ENCODE results near the gene UVRAG. TPM values are rescaled to one million over a fixed set of nuclear protein-coding genes. Genes with fewer than 3 reads are reported as not detected.

The UVRAG gene
- total RNA-seq, 1 donor from 2014 or later = 20.2 TPM

GRCh38 chr11:76152086-76152681, 337.2 kb downstream of the UVRAG start:
- H3K4me3 Mint-ChIP-seq (ENCODE audit: unreplicated experiment) = peak overlapping the region; percentile 30
- no peaks in the 10 kb centered on the region for H3K36me3 Mint-ChIP-seq (ENCODE audit: unreplicated experiment)
- peaks cover 34% of the 10 kb centered on the region for H3K4me1 Mint-ChIP-seq (ENCODE audit: unreplicated experiment)
- peak; percentile 93 for TF ChIP-seq CTCF (IDR thresholded peaks at IDR 0.05)
- peak overlapping the region; percentile 6 for H3K27ac Mint-ChIP-seq (ENCODE audit: unreplicated experiment)
- no peaks in the 10 kb centered on the region for H3K27me3 Mint-ChIP-seq (ENCODE audit: unreplicated experiment)
- no peaks in the 10 kb centered on the region for H3K9me3 Mint-ChIP-seq (ENCODE audit: unreplicated experiment)
- peak; percentile 91 for DNase-seq (ENCODE audit: extremely low spot score, unreplicated experiment)

DNA sequence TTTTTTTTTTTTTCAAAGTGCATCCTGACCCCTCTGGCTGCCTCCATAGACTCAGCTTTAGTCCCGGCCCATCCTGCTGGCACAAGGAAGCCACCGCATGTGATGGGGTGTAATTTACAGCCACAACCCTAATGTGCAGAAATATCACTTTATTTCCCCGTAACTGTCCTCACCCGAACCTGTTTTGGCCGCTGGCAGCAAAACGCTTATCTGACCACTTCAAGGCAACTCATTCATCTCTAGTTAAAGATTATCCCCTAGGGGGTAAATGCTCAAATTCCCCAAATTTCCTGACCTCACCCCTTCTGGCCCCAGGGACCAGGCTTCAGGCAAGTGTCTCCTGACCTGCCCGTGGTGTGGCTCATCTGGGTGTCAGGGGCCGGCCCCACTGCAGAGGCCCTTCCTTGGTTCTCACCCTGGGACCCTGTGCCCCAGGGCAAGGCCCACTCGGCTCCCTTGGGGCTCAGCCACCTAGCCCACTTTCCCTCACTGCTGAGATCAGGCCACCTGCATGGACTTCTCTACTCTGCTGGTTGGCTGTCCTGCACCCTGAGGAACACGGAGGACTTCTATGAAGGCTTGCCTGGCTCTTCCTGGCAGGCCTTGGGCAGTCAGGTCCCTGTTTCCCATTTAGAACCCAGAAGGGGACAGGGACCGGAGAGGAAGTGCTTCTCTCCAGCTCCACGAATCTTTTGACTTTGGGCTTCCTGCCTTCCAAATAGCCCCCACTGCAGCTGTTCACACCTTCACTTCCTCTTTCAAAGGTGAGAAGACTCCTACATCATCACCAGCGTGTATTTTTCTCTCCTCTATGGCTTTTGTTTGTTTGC, 337.9 kb downstream of the UVRAG start:
- Mint-ChIP-seq H3K36me3 (ENCODE audit: unreplicated experiment) (no peaks in the 10 kb centered on the region), H3K27me3 (ENCODE audit: unreplicated experiment) (no peaks in the 10 kb centered on the region), H3K9me3 (ENCODE audit: unreplicated experiment) (no peaks in the 10 kb centered on the region), H3K4me1 (ENCODE audit: unreplicated experiment) (peaks cover 34% of the 10 kb centered on the region), H3K27ac (ENCODE audit: unreplicated experiment) (no peak overlapping the region), H3K4me3 (ENCODE audit: unreplicated experiment) (no peak overlapping the region)
- no peak for DNase-seq (ENCODE audit: extremely low spot score, unreplicated experiment)
- no peak for TF ChIP-seq CTCF (IDR thresholded peaks at IDR 0.05)

- no peaks in the 10 kb centered on the region for H3K9me3 Mint-ChIP-seq (ENCODE audit: unreplicated experiment)
- H3K4me1 Mint-ChIP-seq (ENCODE audit: unreplicated experiment) = peaks cover 34% of the 10 kb centered on the region
- DNase-seq (ENCODE audit: extremely low spot score, unreplicated experiment) = no peak
- H3K4me3 Mint-ChIP-seq (ENCODE audit: unreplicated experiment) = no peak overlapping the region
- no peaks in the 10 kb centered on the region for H3K36me3 Mint-ChIP-seq (ENCODE audit: unreplicated experiment)
- H3K27ac Mint-ChIP-seq (ENCODE audit: unreplicated experiment) = no peak overlapping the region
- H3K27me3 Mint-ChIP-seq (ENCODE audit: unreplicated experiment) = no peaks in the 10 kb centered on the region
- TF ChIP-seq CTCF (IDR thresholded peaks at IDR 0.05) = no peak
These were observed 338.5 kb downstream of the UVRAG start for GRCh38 chr11:76153571-76153923.

- Mint-ChIP-seq H3K4me1 (ENCODE audit: unreplicated experiment) (peaks cover 31% of the 10 kb centered on the region), H3K27me3 (ENCODE audit: unreplicated experiment) (no peaks in the 10 kb centered on the region), H3K9me3 (ENCODE audit: unreplicated experiment) (no peaks in the 10 kb centered on the region), H3K36me3 (ENCODE audit: unreplicated experiment) (no peaks in the 10 kb centered on the region), H3K4me3 (ENCODE audit: unreplicated experiment) (no peak overlapping the region), H3K27ac (ENCODE audit: unreplicated experiment) (no peak overlapping the region)
- DNase-seq (ENCODE audit: extremely low spot score, unreplicated experiment) = no peak
- TF ChIP-seq CTCF (IDR thresholded peaks at IDR 0.05) = no peak
These were observed 340.7 kb downstream of the UVRAG start for GRCh38 chr11:76155500-76156227.

- H3K9me3 Mint-ChIP-seq (ENCODE audit: unreplicated experiment) = no peaks in the 10 kb centered on the region
- no peak overlapping the region for H3K27ac Mint-ChIP-seq (ENCODE audit: unreplicated experiment)
- no peaks in the 10 kb centered on the region for H3K36me3 Mint-ChIP-seq (ENCODE audit: unreplicated experiment)
- no peaks in the 10 kb centered on the region for H3K27me3 Mint-ChIP-seq (ENCODE audit: unreplicated experiment)
- DNase-seq (ENCODE audit: extremely low spot score, unreplicated experiment) = no peak
- TF ChIP-seq CTCF (IDR thresholded peaks at IDR 0.05) = no peak
- H3K4me1 Mint-ChIP-seq (ENCODE audit: unreplicated experiment) = peaks cover 29% of the 10 kb centered on the region
- H3K4me3 Mint-ChIP-seq (ENCODE audit: unreplicated experiment) = no peak overlapping the region
These were observed 342.0 kb downstream of the UVRAG start for GRCh38 chr11:76156971-76157427.

Data from osteocyte (in vitro differentiated cells).